ENCODE results near the gene OOEP. TPM values are rescaled to one million over a fixed set of nuclear protein-coding genes. Genes with fewer than 3 reads are reported as not detected.

The OOEP gene
- total RNA-seq, result not detected
- under 1 TPM; 0.06 to 0.22 TPM for polyA plus RNA-seq

DNA sequence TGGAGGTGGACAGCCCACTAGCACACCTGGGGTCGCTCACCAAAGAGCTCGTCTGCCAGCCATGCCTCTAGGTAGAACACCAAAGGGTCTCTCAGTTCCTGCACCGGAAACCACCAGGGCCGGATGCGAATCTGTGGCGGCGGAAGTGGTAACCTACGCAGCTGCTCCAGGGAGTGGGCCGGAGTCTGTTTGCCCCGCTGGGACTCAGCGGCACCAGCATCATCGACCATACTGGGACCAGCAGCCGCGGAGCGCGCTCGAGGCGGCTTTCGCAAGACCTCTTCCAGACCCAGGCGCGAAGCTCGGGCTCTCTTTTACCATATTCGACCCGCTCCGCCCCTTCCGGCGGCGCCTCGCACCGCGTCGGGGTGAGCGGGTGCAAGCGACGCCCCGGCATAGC lies at the start of gene OOEP:
TSS of gene OOEP (minus strand) at position 335 of the 400 bp plus-strand sequence. CDS start at position 230, 105 bp downstream.
- Histone ChIP-seq H3K4me3 (ENCODE audit: low read depth in 1 of 3, low read length in 3 of 3) (no peak within 1 kb of the TSS), H3K9me3 (ENCODE audit: control insufficient read depth in 4 of 4, low read length in 3 of 4) (peaks cover 0 to 7% (median 3%) of the 10 kb centered on the region in 4 donors), H3K36me3 (ENCODE audit: control insufficient read depth in 4 of 4, insufficient read depth in 3 of 4, low read depth in 1 of 4, low read length in 3 of 4) (no peaks in the 10 kb centered on the region), H3K27ac (ENCODE audit: low read depth in 1 of 2, low read length in 2 of 2) (no peak within 1 kb of the TSS), H3K9ac (ENCODE audit: low read depth in 1 of 2, low read length in 2 of 2) (no peak within 1 kb of the TSS), H3K4me1 (ENCODE audit: control insufficient read depth in 4 of 4, insufficient read depth in 4 of 4, low read length in 3 of 4) (no peaks in the 10 kb centered on the region), H3K27me3 (ENCODE audit: control insufficient read depth in 4 of 4, insufficient read depth in 4 of 4, low read length in 3 of 4) (no peaks in the 10 kb centered on the region)
- no peak for DNase-seq (ENCODE audit: low spot score)
- WGBS, result 96% methylated on average over 36 of the region's 36 CpGs
- TF ChIP-seq, protein P1, sequence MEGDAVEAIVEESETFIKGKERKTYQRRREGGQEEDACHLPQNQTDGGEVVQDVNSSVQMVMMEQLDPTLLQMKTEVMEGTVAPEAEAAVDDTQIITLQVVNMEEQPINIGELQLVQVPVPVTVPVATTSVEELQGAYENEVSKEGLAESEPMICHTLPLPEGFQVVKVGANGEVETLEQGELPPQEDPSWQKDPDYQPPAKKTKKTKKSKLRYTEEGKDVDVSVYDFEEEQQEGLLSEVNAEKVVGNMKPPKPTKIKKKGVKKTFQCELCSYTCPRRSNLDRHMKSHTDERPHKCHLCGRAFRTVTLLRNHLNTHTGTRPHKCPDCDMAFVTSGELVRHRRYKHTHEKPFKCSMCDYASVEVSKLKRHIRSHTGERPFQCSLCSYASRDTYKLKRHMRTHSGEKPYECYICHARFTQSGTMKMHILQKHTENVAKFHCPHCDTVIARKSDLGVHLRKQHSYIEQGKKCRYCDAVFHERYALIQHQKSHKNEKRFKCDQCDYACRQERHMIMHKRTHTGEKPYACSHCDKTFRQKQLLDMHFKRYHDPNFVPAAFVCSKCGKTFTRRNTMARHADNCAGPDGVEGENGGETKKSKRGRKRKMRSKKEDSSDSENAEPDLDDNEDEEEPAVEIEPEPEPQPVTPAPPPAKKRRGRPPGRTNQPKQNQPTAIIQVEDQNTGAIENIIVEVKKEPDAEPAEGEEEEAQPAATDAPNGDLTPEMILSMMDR (IDR thresholded peaks at IDR 0.05; ENCODE audit: low read depth, low read length, missing input control), result no peak
- TF ChIP-seq HNF4A (conservative IDR thresholded peaks at IDR 0.05) (no peak), FOXA2 (IDR thresholded peaks at IDR 0.05) (no peak), RAD21 (IDR thresholded peaks at IDR 0.05) (no peak), RXRA (IDR thresholded peaks at IDR 0.05) (no peak), EGR1 (IDR thresholded peaks at IDR 0.05; ENCODE audit: low read depth in 2 of 2) (no peak)
- TF ChIP-seq, protein P2, sequence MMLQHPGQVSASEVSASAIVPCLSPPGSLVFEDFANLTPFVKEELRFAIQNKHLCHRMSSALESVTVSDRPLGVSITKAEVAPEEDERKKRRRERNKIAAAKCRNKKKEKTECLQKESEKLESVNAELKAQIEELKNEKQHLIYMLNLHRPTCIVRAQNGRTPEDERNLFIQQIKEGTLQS (IDR thresholded peaks at IDR 0.05), result no peak
- TF ChIP-seq, protein P3, sequence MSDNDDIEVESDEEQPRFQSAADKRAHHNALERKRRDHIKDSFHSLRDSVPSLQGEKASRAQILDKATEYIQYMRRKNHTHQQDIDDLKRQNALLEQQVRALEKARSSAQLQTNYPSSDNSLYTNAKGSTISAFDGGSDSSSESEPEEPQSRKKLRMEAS (IDR thresholded peaks at IDR 0.05), result no peak

DNA sequence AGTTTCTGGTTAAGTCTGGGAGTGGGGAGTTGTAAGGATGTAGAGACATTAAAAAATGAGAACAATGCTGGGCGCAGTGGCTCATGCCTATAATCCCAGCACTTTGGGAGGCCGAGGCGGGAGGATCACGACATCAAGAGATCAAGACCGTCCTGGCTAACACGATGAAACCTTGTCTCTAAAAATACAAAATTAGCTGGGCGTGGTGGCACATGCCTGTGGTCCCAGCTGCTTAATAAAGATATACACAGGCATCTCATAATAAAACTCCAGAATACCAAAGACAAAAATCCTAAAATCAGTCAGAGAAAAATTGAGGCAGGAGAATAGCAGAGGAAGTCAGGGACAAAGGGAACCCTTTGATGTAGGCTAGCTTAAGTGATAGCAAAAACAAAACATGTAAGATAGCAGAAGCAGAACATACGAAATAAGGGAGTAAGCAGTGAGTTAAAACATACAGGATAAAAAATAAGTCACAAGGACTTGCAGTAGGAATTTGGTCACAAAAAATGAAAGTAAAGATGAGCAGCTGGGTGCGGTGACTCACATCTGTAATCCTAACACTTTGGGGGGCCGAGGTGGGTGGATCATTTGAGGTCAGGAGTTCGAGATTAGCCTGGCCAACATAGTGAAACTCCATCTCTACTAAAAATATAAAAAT lies 48.5 kb upstream of the OOEP start:
- TF ChIP-seq, protein P1 (IDR thresholded peaks at IDR 0.05; ENCODE audit: low read depth, low read length, missing input control), result no peak
- TF ChIP-seq HNF4G (IDR thresholded peaks at IDR 0.05) (no peak), RAD21 (IDR thresholded peaks at IDR 0.05) (no peak), FOXA2 (IDR thresholded peaks at IDR 0.05) (no peak), YY1 (IDR thresholded peaks at IDR 0.05) (no peak), EGR1 (IDR thresholded peaks at IDR 0.05; ENCODE audit: low read depth in 2 of 2) (no peak), RXRA (IDR thresholded peaks at IDR 0.05) (no peak), NR2F2 (IDR thresholded peaks at IDR 0.05) (no peak), JUND (IDR thresholded peaks at IDR 0.05) (no peak), SP1 (IDR thresholded peaks at IDR 0.05) (no peak), FOXA1 (IDR thresholded peaks at IDR 0.05) (no peak), TAF1 (conservative IDR thresholded peaks at IDR 0.05) (no peak), GABPA (IDR thresholded peaks at IDR 0.05 in 1 of 2, conservative IDR thresholded peaks at IDR 0.05 in 1 of 2) (no peak)
- TF ChIP-seq, protein P4, sequence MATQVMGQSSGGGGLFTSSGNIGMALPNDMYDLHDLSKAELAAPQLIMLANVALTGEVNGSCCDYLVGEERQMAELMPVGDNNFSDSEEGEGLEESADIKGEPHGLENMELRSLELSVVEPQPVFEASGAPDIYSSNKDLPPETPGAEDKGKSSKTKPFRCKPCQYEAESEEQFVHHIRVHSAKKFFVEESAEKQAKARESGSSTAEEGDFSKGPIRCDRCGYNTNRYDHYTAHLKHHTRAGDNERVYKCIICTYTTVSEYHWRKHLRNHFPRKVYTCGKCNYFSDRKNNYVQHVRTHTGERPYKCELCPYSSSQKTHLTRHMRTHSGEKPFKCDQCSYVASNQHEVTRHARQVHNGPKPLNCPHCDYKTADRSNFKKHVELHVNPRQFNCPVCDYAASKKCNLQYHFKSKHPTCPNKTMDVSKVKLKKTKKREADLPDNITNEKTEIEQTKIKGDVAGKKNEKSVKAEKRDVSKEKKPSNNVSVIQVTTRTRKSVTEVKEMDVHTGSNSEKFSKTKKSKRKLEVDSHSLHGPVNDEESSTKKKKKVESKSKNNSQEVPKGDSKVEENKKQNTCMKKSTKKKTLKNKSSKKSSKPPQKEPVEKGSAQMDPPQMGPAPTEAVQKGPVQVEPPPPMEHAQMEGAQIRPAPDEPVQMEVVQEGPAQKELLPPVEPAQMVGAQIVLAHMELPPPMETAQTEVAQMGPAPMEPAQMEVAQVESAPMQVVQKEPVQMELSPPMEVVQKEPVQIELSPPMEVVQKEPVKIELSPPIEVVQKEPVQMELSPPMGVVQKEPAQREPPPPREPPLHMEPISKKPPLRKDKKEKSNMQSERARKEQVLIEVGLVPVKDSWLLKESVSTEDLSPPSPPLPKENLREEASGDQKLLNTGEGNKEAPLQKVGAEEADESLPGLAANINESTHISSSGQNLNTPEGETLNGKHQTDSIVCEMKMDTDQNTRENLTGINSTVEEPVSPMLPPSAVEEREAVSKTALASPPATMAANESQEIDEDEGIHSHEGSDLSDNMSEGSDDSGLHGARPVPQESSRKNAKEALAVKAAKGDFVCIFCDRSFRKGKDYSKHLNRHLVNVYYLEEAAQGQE (IDR thresholded peaks at IDR 0.05), result no peak
- TF ChIP-seq, protein P5, sequence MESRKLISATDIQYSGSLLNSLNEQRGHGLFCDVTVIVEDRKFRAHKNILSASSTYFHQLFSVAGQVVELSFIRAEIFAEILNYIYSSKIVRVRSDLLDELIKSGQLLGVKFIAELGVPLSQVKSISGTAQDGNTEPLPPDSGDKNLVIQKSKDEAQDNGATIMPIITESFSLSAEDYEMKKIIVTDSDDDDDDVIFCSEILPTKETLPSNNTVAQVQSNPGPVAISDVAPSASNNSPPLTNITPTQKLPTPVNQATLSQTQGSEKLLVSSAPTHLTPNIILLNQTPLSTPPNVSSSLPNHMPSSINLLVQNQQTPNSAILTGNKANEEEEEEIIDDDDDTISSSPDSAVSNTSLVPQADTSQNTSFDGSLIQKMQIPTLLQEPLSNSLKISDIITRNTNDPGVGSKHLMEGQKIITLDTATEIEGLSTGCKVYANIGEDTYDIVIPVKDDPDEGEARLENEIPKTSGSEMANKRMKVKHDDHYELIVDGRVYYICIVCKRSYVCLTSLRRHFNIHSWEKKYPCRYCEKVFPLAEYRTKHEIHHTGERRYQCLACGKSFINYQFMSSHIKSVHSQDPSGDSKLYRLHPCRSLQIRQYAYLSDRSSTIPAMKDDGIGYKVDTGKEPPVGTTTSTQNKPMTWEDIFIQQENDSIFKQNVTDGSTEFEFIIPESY (IDR thresholded peaks at IDR 0.05), result no peak
- WGBS, result 90% methylated on average over 11 of the region's 11 CpGs
- no peak overlapping the region for H3K4me3 ChIP-seq (ENCODE audit: low read depth in 1 of 3, low read length in 3 of 3)
- no peaks in the 10 kb centered on the region for H3K27me3 ChIP-seq (ENCODE audit: control insufficient read depth in 4 of 4, insufficient read depth in 4 of 4, low read length in 3 of 4)
- H3K36me3 ChIP-seq (ENCODE audit: control insufficient read depth in 4 of 4, insufficient read depth in 3 of 4, low read depth in 1 of 4, low read length in 3 of 4), result no peaks in the 10 kb centered on the region
- no peaks in the 10 kb centered on the region for H3K4me1 ChIP-seq (ENCODE audit: control insufficient read depth in 4 of 4, insufficient read depth in 4 of 4, low read length in 3 of 4)
- no peak overlapping the region for H3K27ac ChIP-seq (ENCODE audit: low read depth in 1 of 2, low read length in 2 of 2)
- no peak overlapping the region for H3K9ac ChIP-seq (ENCODE audit: low read depth in 1 of 2, low read length in 2 of 2)
- no peak for DNase-seq (ENCODE audit: low spot score)
- H3K9me3 ChIP-seq (ENCODE audit: control insufficient read depth in 4 of 4, low read length in 3 of 4), result no peaks in the 10 kb centered on the region

Data from liver (tissue), 9 donors.